GM19025 (cell line): Measurements from ENCODE around the gene COMMD3.
"Not testable (repeated sequence)": the region's sequence is repeated elsewhere in the genome, so short reads cannot be mapped to it uniquely, and the experiment has no call there.

Experiments
- ATAC-seq: cut with Tn5 transposase; IDR thresholded peaks from one replicate; pipeline ENCODE4 v1.9.1; 2021; ENCODE audit warnings: mild to moderate bottlenecking, low read depth, moderate library complexity; ENCODE audit not compliant: unreplicated experiment

The COMMD3 gene

DNA sequence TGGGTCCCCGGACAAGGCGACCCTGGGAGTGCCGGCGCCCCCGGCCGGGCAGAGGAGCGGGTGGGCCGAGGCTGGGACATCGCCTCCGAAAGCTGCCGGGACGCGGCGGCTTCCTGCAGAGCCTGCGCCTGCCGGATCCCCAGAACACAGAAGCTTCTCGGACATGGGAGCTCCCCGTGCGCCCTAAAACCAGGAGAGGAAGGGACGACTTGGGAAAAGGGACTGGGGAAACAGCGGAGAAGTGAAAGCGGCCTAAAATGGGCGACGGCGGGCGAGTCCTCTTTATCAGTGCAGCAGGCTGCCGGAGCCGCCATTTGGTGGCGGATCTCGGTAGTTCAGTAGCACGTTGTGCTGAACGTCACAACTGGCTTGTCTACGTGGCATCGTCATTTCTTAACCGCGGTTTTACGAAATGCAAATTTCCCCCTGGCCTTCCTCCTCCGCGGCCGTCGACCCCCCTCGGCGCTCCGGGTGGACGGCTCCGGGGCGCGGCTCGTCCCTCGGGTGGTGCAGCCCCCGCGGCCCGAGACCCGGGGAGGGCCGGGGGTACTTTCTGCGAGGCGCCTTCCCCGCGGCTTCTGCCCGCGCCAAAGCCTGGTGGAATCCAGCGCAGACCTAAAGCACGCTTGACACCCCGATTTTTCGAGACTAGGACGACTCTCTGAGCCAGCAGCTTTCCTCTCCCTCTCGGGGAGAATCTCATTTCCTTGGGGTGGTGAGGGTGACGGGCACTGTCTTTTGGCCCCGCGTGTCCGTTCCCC is 19.2 kb downstream of the COMMD3 start:
- peak; percentile 45 for ATAC-seq

GRCh38 chr10:22338185-22338900 is 22.2 kb downstream of the COMMD3 start:
- ATAC-seq: no peak

DNA sequence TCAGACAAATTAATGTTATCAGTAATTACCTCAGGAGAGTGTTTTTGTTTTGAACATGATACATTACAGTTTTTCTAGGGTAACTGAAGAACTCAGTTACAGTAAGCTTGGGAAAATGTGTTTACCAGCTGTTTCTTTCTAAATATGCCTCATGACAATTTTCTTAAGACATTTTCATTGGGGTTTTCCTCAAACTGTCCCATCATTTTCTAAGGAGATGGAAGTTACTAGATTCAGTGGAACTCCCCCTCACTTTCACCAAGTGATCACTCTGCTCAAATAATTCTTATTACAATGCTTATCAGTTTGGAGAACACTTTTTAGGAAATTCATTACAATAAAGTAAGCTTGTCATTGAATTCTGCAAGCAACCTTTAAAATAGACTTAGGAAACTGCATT is 22.7 kb downstream of the COMMD3 start:
- no peak for ATAC-seq

DNA sequence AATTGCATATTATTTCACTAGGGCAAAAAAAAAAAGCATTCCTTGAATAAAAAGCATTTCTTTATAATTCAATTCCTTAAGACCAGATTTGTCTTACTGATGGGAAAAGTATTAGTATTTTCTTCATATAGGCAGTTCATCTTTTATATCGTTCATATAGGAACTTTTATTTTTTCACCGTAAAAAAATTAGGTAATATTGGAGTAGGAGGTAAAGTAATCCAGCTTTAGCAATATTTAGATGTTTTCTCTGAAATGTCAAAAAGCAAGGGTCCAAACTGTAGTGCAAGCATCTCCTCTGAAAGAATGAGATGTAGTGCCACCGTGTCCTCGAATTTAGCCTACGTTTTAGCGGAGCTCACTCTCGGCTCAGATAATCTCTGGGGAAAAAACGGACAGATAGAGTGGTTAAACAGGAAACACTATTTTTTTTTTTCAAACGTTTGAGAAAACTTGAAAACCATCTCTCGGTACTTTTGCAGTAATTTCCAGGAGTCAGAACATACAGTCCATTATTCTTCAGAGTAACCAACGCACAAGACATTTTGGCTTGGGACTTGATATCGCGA is 23.7 kb downstream of the COMMD3 start:
- no peak for ATAC-seq

DNA sequence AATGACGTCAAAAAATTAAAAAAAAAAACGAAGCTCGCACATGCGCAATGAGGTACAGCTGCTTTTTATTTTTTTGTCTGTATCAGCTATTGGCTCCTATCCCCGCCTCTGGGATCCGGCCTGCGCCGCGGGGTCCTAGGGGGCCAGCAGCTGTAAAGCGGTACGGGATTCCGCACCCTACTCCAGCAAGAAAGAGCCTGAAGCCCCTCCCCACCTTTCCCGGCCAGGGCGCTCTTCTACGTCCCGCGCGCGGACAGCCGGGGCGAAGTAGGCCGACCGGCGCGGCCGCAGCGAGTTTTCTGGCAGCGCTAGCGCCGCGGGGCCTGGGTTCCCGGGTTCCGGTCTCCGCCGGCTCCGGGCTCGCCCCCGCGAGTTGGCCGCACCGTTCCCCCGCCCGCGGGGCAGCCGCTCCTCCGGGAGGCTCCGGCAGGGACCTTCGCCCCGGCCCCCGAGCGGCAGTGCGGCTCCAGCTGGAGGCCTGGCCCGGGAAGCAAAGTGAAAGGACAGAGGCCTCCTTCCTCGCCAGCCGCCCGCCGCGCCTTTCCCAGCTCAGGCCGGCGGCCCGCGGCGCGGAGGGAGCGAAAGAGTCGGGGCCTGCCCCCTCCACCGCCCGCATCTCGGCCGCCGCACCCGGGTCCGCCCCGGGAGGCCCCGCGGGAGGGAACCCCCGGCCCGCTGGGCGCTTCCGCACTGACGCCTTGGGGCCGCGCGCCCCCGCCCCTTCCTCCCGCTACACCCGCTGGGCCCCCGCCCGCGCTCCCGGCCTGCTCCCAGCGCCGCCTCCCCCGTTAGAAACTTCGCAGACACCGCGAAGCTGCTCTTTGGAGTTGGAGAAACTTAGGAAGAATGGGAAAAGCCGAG is 24.4 kb downstream of the COMMD3 start:
- ATAC-seq: peak; percentile 47

DNA sequence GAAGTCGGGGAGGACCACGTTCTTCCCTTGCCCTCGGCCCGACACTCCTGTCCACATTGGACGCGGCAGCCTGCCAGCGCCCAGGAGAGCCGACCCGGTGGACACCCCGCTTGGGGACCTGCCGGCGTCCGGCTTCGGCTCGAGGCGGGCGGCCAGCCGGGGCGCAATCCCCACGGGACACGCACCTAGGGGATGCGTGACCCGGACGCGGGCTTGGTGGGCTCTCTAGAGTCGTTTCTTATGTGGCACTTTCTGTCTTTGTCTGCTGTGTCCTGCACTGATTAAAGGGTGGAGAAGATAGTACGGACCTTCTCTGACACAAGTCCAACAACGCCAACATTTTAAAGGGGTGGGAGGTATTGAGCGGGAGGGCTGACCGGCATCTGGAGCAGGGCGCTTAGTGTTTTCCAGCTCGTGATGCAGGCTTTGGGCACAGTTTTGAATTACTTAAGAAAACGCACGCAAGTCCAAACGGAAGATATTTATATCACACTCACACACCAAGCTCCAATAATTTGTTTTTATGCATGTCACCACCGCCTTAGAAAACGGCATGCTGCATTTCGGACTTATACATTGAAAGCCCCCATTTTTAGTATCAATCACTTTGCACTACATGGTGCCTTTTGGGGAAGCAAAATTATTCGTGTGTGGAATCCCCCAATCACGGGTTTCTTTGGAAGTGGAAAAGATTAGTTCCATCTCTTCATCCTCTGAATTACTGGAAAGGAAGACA is 25.2 kb downstream of the COMMD3 start:
- ATAC-seq: peak; percentile 16

DNA sequence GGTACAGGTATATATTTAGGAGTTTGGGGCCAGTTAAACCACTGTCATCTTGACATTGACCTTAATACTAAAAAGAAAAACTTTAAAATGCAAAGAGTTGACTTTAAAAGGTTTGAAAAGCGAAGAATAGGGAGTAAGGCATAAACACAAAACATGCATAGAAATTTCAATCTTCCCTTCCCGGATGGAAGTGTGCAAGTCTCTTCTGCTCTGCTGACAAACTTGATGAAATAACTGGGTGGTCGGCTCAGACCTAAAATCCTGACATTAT is 25.7 kb downstream of the COMMD3 start:
- ATAC-seq: no peak

DNA sequence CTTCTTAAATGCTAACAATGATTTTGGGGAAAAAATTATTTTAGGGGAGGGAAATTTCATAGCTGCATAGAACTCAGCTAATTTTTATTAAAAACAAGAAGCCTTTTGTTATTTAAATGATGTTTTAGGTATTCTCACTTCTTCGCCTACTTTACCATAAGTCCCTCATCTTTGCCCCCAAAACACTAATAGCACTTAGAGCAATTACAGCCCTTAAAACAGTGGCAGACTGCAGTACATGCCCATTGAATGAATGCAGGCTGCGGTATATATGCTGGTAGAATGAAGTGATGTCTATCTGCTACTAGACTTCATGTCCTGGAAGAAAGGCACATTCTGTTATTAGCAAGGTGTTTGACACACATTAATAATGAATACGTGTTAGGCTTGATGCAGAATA is 26.2 kb downstream of the COMMD3 start:
- ATAC-seq: no peak

- ATAC-seq: no peak
Measured at GRCh38 chr10:22343731-22344130, 27.5 kb downstream of the COMMD3 start.

DNA sequence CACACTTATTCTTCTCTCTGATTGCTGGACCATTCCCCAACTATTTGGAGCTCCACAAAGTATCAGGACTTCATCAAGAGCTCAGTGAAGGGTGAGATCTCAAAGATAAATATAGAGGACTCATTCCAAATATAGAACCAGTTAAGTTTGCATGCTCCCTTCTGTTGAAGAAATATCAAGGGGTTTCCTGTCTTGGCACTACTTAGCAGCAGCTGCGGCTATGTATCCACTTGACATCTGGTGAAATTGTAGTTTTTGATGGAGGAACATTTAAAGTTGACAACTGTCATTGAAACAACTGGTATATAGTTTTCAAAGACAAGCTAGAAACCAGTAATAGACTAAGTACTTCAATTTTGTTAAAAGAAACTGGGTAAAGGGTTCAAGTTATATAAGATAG is 28.1 kb downstream of the COMMD3 start:
- ATAC-seq: no peak

DNA sequence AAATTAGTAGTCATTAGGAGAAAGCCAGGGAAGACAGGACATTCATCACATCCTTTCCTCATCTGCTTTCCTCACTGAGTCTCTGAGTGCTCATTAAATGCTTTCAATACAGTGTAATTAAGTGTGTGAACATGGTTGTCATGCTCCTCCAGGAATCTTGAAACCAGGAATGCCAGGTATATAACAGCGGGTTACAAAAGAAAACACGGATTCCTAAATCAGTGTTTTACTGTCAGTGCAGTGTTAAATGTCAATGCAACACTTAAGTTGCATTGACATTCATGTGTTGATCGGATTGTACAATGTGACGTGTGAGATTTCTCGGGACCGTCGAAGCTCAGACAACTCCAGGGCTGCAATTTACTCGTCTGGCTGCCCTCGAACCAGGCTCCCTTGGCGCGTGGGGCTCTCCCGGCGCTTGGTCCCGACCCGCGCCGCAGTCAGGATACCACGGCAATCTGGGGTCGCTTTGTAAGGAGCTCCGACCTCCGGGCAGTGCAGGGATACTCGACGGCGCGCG is 28.7 kb downstream of the COMMD3 start:
- no peak for ATAC-seq

DNA sequence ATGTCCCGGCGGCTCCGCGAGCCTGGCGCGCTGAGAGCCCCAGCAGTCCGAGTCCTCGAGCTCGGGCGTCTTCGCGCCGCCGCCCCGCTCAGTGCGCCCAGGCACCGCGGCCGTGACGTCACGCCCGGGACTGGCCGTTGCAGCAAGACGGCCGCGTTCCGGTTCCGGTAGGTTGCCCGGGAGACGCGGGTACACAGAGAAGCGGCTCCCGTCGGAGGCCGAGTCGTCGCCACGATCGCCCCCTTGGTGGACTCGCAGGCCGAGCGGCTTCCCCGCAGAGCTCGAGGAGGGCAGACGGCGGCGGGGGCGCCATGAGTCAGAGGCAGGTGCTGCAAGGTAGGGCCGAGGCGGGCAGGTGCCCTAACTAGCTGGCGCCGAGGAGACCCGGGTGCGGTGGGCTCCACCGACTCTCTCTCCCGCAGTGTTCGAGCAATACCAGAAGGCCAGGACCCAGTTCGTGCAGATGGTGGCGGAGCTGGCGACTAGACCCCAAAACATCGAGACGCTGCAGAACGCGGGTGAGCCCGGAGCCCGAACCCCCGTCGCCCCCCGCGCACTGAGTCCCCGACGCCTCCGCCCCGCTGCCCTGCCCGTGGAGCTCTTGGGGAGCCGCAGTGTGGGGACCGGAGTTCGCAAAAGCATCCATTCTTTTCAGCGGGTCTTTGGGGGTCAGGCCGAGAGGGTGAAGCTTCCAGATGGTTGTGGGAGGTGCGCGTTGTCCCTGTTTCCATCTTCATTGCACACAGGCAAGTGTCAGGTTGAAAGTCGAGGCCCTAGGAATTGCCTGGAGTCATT is 29.3 kb downstream of the COMMD3 start, which contains the start of gene SPAG6:
TSS of gene SPAG6 (plus strand) at position 196 of the 795 bp plus-strand sequence. CDS start at position 312, 116 bp downstream.
- no peak for ATAC-seq

DNA sequence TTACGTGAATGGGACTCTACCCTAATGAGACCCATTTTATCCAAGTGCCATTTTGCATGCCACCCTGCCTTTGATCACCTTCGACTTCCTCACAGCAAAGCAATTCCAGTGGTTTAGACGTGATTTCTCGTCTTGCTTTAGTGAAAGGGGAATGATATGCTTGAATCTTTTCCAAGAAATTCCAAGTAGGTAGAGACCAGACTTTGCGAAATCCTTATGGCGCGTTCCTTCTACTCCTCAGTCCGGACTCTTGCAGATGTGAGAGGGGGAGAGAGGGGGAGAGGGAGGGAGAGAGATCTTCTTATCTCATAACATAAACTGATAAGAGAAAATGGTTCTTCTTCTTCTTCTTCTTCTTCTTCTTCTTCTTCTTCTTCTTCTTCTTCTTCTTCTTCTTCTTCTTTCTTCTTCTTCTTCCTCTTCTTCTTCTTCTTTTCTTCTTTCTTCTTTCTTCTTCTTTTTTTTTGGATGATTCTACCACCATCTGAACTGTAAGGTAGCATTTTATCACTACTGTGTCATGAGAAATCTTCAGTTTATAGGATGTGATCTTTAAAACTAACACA is 30.0 kb downstream of the COMMD3 start:
- no peak for ATAC-seq

GRCh38 chr10:22349755-22350154 is 33.6 kb downstream of the COMMD3 start:
- no peak for ATAC-seq

- ATAC-seq: no peak
Measured at GRCh38 chr10:22351131-22351703, 35.0 kb downstream of the COMMD3 start.

- no peak for ATAC-seq
Measured at GRCh38 chr10:22356324-22356873, 40.2 kb downstream of the COMMD3 start.

DNA sequence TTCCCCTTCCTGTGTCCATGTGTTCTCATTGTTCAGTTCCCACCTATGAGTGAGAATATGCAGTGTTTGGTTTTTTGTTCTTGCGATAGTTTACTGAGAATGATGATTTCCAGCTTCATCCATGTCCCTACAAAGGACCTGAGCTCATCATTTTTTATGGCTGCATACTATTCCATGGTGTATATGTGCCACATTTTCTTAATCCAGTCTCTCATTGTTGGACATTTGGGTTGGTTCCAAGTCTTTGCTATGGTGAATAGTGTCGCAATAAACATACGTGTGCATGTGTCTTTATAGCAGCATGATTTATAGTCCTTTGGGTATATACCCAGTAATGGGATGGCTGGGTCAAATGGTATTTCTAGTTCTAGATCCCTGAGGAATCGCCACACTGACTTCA is 41.6 kb downstream of the COMMD3 start:
- ATAC-seq: not testable (repeated sequence)

DNA sequence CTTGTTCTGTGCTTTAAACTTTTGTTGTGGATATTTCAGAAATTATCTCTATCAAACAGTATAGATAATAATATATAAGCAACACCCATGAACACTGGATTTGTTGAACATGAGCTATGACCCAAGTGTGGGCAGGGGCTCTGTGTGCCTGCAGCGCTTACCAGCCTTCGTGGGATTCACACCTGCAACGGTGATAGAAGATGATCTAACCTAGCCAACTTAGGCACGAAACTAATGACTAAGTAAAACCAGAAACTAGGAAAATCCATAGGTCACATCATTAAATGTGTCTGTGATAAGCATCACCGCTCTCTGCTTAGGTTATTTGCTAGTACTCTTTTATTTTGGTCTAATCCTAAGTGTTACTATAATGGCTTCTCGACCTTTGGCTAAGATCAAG is 47.1 kb downstream of the COMMD3 start:
- no peak for ATAC-seq
